Mesendoderm (in vitro differentiated cells): ENCODE measurements around the gene SLC16A9.

ENCODE experiments used
- DNase-seq: peaks from one replicate; pipeline ENCODE4 v3.0.0; 2013
- H2AK5ac ChIP-seq: 2 replicates; pipeline ENCODE4 v1.6.1; 2013; ENCODE audit warnings: low read length, inconsistent platforms
- H2BK120ac ChIP-seq: 2 replicates; pipeline ENCODE4 v1.6.1; 2013; ENCODE audit warnings: low read depth, mild to moderate bottlenecking, low read length, moderate library complexity, mixed read lengths
- H2BK15ac ChIP-seq: replicated peaks from 2 replicates; pipeline ENCODE4 v1.6.1; 2013; ENCODE audit warnings: low read depth, mild to moderate bottlenecking, moderate library complexity
- H2BK5ac ChIP-seq: 2 replicates; pipeline ENCODE4 v1.6.1; 2013; ENCODE audit warnings: low read length, inconsistent platforms
- H3K18ac ChIP-seq: 2 replicates; pipeline ENCODE4 v1.6.1; 2013; ENCODE audit warnings: mild to moderate bottlenecking, low read length, mixed read lengths
- H3K23ac ChIP-seq: one replicate; pipeline ENCODE4 v1.6.1; 2013; ENCODE audit warnings: low read length
- H3K27ac ChIP-seq: 2 replicates; pipeline ENCODE4 v1.5.1; 2013; ENCODE audit warnings: low read depth, mild to moderate bottlenecking, inconsistent platforms, low read length, moderate library complexity
- H3K27me3 ChIP-seq: 2 replicates; pipeline ENCODE4 v1.6.1; 2013; ENCODE audit warnings: low read length, control low read depth, mild to moderate bottlenecking, inconsistent platforms; ENCODE audit not compliant: insufficient read depth, poor library complexity
- H3K36me3 ChIP-seq: 2 replicates; pipeline ENCODE4 v1.6.1; 2013; ENCODE audit warnings: low read length, inconsistent platforms; ENCODE audit not compliant: control insufficient read depth, insufficient read depth
- H3K4ac ChIP-seq: one replicate; pipeline ENCODE4 v1.6.1; 2013; ENCODE audit warnings: low read depth, mild to moderate bottlenecking, low read length, moderate library complexity
- H3K4me1 ChIP-seq: 2 replicates; pipeline ENCODE4 v1.6.1; 2013; ENCODE audit warnings: low read depth, low read length, inconsistent platforms; ENCODE audit not compliant: control insufficient read depth
- H3K4me2 ChIP-seq: 2 replicates; pipeline ENCODE4 v1.6.1; 2013; ENCODE audit warnings: low read length
- H3K4me3 ChIP-seq: 2 replicates; pipeline ENCODE4 v1.5.1; 2013; ENCODE audit warnings: mild to moderate bottlenecking, low read length
- H3K56ac ChIP-seq: one replicate; pipeline ENCODE4 v1.6.1; 2013; ENCODE audit warnings: low read length
- H3K79me1 ChIP-seq: 2 replicates; pipeline ENCODE4 v1.6.1; 2013; ENCODE audit warnings: low read length, inconsistent platforms
- H3K79me2 ChIP-seq: 2 replicates; pipeline ENCODE4 v1.6.1; 2013; ENCODE audit warnings: mild to moderate bottlenecking, low read length; ENCODE audit not compliant: control insufficient read depth, insufficient read depth
- H3K9ac ChIP-seq: 2 replicates; pipeline ENCODE4 v1.6.1; 2013; ENCODE audit warnings: low read length, inconsistent platforms
- H4K5ac ChIP-seq: one replicate; pipeline ENCODE4 v1.6.1; 2013; ENCODE audit warnings: low read length
- H4K8ac ChIP-seq: one replicate; pipeline ENCODE4 v1.6.1; 2013; ENCODE audit warnings: low read depth, mild to moderate bottlenecking, control low read depth, low read length, moderate library complexity
- WGBS: extraction: QIAGEN DNeasy Blood & Tissue Kit; methylation state at CpG from one replicate; pipeline ENCODE4 v1.1.7; 2013; ENCODE audit warnings: low lambda C conversion rate, missing lambda C conversion rate; ENCODE audit not compliant: insufficient coverage; ENCODE audit errors: extremely low coverage; 5-methylcytosine and 5-hydroxymethylcytosine counted together

SLC16A9 gene

GRCh38 chr10:59621771-59622170, 87.9 kb downstream of the SLC16A9 start:
- Histone ChIP-seq H3K18ac (no peak overlapping the region), H2BK120ac (no peak overlapping the region), H3K9ac (no peak overlapping the region), H2BK15ac (no peak overlapping the region), H2BK5ac (no peak overlapping the region), H3K4me3 (no peak overlapping the region), H3K79me1 (no peaks in the 10 kb centered on the region), H3K4me2 (no peak overlapping the region), H3K56ac (no peak overlapping the region), H3K23ac (no peak overlapping the region), H3K4ac (no peak overlapping the region), H4K5ac (no peak overlapping the region), H3K36me3 (no peaks in the 10 kb centered on the region), H4K8ac (no peak overlapping the region), H2AK5ac (no peak overlapping the region), H3K4me1 (no peaks in the 10 kb centered on the region), H3K27me3 (no peaks in the 10 kb centered on the region), H3K27ac (no peak overlapping the region), H3K79me2 (no peaks in the 10 kb centered on the region)
- WGBS = no CpG with 5 or more reads among the region's 1 CpG
- DNase-seq = no peak

- H3K36me3 ChIP-seq = no peaks in the 10 kb centered on the region
- no peaks in the 10 kb centered on the region for H3K79me1 ChIP-seq
- no peak overlapping the region for H2BK120ac ChIP-seq
- no peak overlapping the region for H2BK15ac ChIP-seq
- H3K23ac ChIP-seq = no peak overlapping the region
- H3K9ac ChIP-seq = no peak overlapping the region
- H3K18ac ChIP-seq = no peak overlapping the region
- H4K8ac ChIP-seq = no peak overlapping the region
- H3K4me3 ChIP-seq = no peak overlapping the region
- no peak overlapping the region for H2BK5ac ChIP-seq
- H2AK5ac ChIP-seq = no peak overlapping the region
- no peak overlapping the region for H3K4me2 ChIP-seq
- no peak overlapping the region for H3K27ac ChIP-seq
- no peaks in the 10 kb centered on the region for H3K79me2 ChIP-seq
- no peak overlapping the region for H4K5ac ChIP-seq
- H3K27me3 ChIP-seq = no peaks in the 10 kb centered on the region
- DNase-seq = no peak
- no peak overlapping the region for H3K56ac ChIP-seq
- no peaks in the 10 kb centered on the region for H3K4me1 ChIP-seq
- no peak overlapping the region for H3K4ac ChIP-seq
- WGBS = no CpG with 5 or more reads among the region's 4 CpGs
Observed at GRCh38 chr10:59618666-59619065, 91.0 kb downstream of the SLC16A9 start.

GRCh38 chr10:59617996-59618395, 91.7 kb downstream of the SLC16A9 start:
- Histone ChIP-seq H3K4ac (no peak overlapping the region), H4K5ac (no peak overlapping the region), H3K4me1 (no peaks in the 10 kb centered on the region), H2BK120ac (no peak overlapping the region), H3K56ac (no peak overlapping the region), H2BK5ac (no peak overlapping the region), H3K36me3 (no peaks in the 10 kb centered on the region), H3K4me2 (no peak overlapping the region), H3K4me3 (no peak overlapping the region), H3K23ac (no peak overlapping the region), H2AK5ac (no peak overlapping the region), H3K18ac (no peak overlapping the region), H4K8ac (no peak overlapping the region), H3K27ac (no peak overlapping the region), H3K9ac (no peak overlapping the region), H3K79me2 (no peaks in the 10 kb centered on the region), H3K27me3 (no peaks in the 10 kb centered on the region), H3K79me1 (no peaks in the 10 kb centered on the region), H2BK15ac (no peak overlapping the region)
- no CpG with 5 or more reads among the region's 1 CpG for WGBS
- DNase-seq = no peak

- no peaks in the 10 kb centered on the region for H3K79me1 ChIP-seq
- H3K9ac ChIP-seq = no peak overlapping the region
- no peak overlapping the region for H2BK15ac ChIP-seq
- H3K18ac ChIP-seq = no peak overlapping the region
- no peak overlapping the region for H2BK5ac ChIP-seq
- H3K27me3 ChIP-seq = no peaks in the 10 kb centered on the region
- H3K56ac ChIP-seq = no peak overlapping the region
- no peak overlapping the region for H3K23ac ChIP-seq
- no peaks in the 10 kb centered on the region for H3K79me2 ChIP-seq
- H3K4me1 ChIP-seq = no peaks in the 10 kb centered on the region
- no peak overlapping the region for H4K8ac ChIP-seq
- no peaks in the 10 kb centered on the region for H3K36me3 ChIP-seq
- no peak overlapping the region for H3K27ac ChIP-seq
- H2AK5ac ChIP-seq = no peak overlapping the region
- no peak overlapping the region for H3K4me2 ChIP-seq
- H2BK120ac ChIP-seq = no peak overlapping the region
- H3K4me3 ChIP-seq = no peak overlapping the region
- H4K5ac ChIP-seq = no peak overlapping the region
- no peak for DNase-seq
- no peak overlapping the region for H3K4ac ChIP-seq
Observed at GRCh38 chr10:59611048-59611447, 98.6 kb downstream of the SLC16A9 start.

- no peak overlapping the region for H4K5ac ChIP-seq
- H3K4me3 ChIP-seq = no peak overlapping the region
- no peak overlapping the region for H3K56ac ChIP-seq
- no peak for DNase-seq
- no peak overlapping the region for H2BK120ac ChIP-seq
- H3K4ac ChIP-seq = no peak overlapping the region
- no peak overlapping the region for H2BK5ac ChIP-seq
- no peak overlapping the region for H3K18ac ChIP-seq
- H3K79me2 ChIP-seq = no peaks in the 10 kb centered on the region
- H3K27ac ChIP-seq = no peak overlapping the region
- H3K79me1 ChIP-seq = no peaks in the 10 kb centered on the region
- no peak overlapping the region for H3K9ac ChIP-seq
- no peak overlapping the region for H4K8ac ChIP-seq
- no CpG with 5 or more reads among the region's 4 CpGs for WGBS
- H2BK15ac ChIP-seq = no peak overlapping the region
- H3K4me2 ChIP-seq = no peak overlapping the region
- H3K4me1 ChIP-seq = no peaks in the 10 kb centered on the region
- no peak overlapping the region for H2AK5ac ChIP-seq
- H3K27me3 ChIP-seq = no peaks in the 10 kb centered on the region
- no peak overlapping the region for H3K23ac ChIP-seq
- no peaks in the 10 kb centered on the region for H3K36me3 ChIP-seq
Observed at GRCh38 chr10:59607970-59608369, 101.7 kb downstream of the SLC16A9 start.

GRCh38 chr10:59606551-59606961, 103.1 kb downstream of the SLC16A9 start:
- DNase-seq = no peak
- no CpG with 5 or more reads among the region's 1 CpG for WGBS
- Histone ChIP-seq H3K4ac (no peak overlapping the region), H3K27me3 (no peaks in the 10 kb centered on the region), H3K9ac (no peak overlapping the region), H3K4me3 (no peak overlapping the region), H2BK120ac (no peak overlapping the region), H3K23ac (no peak overlapping the region), H3K4me2 (no peak overlapping the region), H3K18ac (no peak overlapping the region), H3K56ac (no peak overlapping the region), H2AK5ac (no peak overlapping the region), H3K4me1 (no peaks in the 10 kb centered on the region), H3K27ac (no peak overlapping the region), H3K79me2 (no peaks in the 10 kb centered on the region), H2BK15ac (no peak overlapping the region), H4K8ac (no peak overlapping the region), H3K79me1 (no peaks in the 10 kb centered on the region), H3K36me3 (no peaks in the 10 kb centered on the region), H4K5ac (no peak overlapping the region), H2BK5ac (no peak overlapping the region)
